Activated T-cell treated with anti-CD3 and anti-CD28 coated beads, Interleukin-2, amount 50 U/mL, for 24 hours (primary cell): ENCODE data around the gene MYEF2.

Experiments
- DNase-seq: peaks from one replicate; pipeline ENCODE4 v3.0.0-alpha.2; 2020
- H3K27ac Mint-ChIP-seq: 2 replicates; pipeline ENCODE4 v1.8.0; 2020; ENCODE audit warnings: mild to moderate bottlenecking, mixed read lengths
- H3K27me3 Mint-ChIP-seq: 2 replicates; pipeline ENCODE4 v1.8.0; 2020; ENCODE audit warnings: mixed read lengths
- H3K36me3 Mint-ChIP-seq: 2 replicates; pipeline ENCODE4 v1.8.0; 2020; ENCODE audit warnings: low read depth, mixed read lengths
- H3K4me1 Mint-ChIP-seq: 2 replicates; pipeline ENCODE4 v1.8.0; 2020; ENCODE audit warnings: low read depth, mixed read lengths
- H3K4me3 Mint-ChIP-seq: 2 replicates; pipeline ENCODE4 v1.8.0; 2020; ENCODE audit warnings: mild to moderate bottlenecking, moderate library complexity, mixed read lengths
- H3K9me3 Mint-ChIP-seq: 2 replicates; pipeline ENCODE4 v1.8.0; 2020; ENCODE audit warnings: mixed read lengths

MYEF2 gene

DNA sequence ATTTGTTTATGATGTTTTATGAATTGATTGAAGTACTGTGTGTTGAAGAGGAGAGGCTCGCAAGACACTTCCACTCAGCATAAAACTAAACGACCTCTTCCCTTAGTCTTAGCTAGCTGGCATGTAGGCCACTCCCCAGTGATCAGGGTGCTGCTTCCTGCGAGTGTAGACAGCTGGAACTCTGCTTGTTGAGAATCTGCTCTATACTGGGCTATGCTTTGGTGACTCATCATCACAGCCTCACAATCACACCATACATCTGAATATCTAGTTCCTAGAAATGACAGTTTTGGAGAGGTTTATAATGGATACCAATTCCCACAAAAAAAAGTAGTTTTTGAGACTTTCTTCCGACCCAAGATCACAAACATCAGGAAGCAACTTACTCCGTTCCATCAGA is 58.8 kb downstream of the MYEF2 start:
- no peak for DNase-seq
- no peak overlapping the region for H3K4me3 Mint-ChIP-seq

DNA sequence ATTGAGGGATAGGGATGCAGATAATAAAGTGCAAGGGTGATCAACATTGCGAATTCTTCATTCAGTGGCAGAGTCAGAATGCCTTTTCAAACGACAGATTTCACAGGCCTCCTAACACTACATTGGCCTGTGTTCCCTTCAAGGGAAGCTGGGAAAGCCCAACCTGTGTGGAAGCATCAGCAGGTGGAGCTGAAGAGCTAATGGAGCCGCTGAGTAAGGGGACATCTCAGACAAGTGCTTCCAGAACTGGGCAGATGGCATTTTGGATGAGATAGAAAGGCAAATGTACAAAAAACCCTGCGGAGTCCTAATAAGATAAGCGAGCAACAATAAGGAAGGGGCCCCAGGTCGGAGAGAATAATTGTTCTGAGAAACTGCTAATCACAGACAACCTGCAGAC is 65.9 kb downstream of the MYEF2 start:
- H3K4me3 Mint-ChIP-seq, result no peak overlapping the region
- H3K9me3 Mint-ChIP-seq, result no peaks in the 10 kb centered on the region
- H3K27me3 Mint-ChIP-seq, result peaks cover 30% of the 10 kb centered on the region
- H3K27ac Mint-ChIP-seq, result no peak overlapping the region
- no peaks in the 10 kb centered on the region for H3K36me3 Mint-ChIP-seq
- H3K4me1 Mint-ChIP-seq, result no peaks in the 10 kb centered on the region
- DNase-seq, result no peak

More for the DNA sequence above, 58.8 kb downstream of the MYEF2 start:
- Mint-ChIP-seq H3K36me3 (no peaks in the 10 kb centered on the region), H3K27ac (no peak overlapping the region), H3K4me1 (no peaks in the 10 kb centered on the region), H3K9me3 (no peaks in the 10 kb centered on the region), H3K27me3 (peaks cover 10% of the 10 kb centered on the region)

DNA sequence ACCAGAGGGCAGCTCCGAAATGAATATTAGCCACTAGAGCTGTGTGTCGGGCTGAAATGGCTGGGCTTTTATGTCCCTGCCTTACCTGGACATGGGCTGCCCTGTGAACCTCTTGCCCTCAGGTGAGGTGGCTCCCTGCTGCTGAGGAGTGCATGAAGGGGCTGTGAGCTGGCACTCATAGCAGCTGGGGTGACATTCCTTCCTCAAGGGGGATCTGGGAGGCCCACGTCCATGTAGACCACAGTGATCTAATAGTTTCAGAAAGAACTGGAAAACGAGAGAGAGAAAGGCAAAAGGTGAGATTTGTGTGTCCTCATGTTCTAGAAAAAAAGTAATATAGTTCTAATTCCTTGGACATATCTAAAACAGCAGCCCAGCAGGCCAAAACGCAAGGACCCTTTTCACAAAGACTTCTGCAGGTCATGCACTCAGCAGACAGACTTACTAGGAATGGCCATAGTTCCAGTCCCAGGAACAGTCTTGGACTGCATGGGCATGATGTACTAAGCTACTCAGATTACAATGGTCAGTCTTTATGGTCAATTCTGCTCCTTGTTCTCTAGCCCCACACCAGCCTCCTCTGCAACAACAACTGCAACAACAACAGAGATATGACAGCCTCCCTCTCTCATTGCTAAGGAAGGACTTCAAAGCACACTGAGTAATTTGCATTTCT is 68.1 kb downstream of the MYEF2 start:
- Mint-ChIP-seq H3K27ac (no peak overlapping the region), H3K27me3 (peaks cover 41% of the 10 kb centered on the region), H3K4me3 (no peak overlapping the region), H3K4me1 (no peaks in the 10 kb centered on the region), H3K36me3 (no peaks in the 10 kb centered on the region), H3K9me3 (no peaks in the 10 kb centered on the region)
- no peak for DNase-seq

DNA sequence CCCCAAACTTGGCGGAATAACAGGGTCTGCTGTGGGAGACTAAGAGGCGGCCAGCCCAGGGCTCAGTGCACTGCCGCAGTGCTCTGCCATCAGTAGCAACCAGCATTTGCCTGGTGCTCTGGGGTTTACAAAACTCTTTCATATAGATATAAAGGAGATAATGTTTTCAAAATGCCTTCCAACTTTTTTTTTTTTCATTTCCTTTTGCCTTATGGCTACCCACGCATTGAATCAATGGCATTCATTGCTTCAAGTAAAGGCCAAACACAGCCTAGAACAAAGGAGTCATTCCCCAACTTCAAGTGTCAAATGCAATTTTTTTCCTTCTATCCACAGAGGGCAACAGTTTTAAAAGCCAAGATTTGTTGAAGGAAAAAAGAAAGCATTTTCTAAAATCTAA is 68.9 kb downstream of the MYEF2 start:
- H3K9me3 Mint-ChIP-seq, result no peaks in the 10 kb centered on the region
- peaks cover 40% of the 10 kb centered on the region for H3K27me3 Mint-ChIP-seq

GRCh38 chr15:48105936-48106335 is 72.2 kb downstream of the MYEF2 start:
- H3K4me3 Mint-ChIP-seq, result no peak overlapping the region
- no peak for DNase-seq
- H3K9me3 Mint-ChIP-seq, result no peaks in the 10 kb centered on the region
- H3K4me1 Mint-ChIP-seq, result no peaks in the 10 kb centered on the region
- peaks cover 36% of the 10 kb centered on the region for H3K27me3 Mint-ChIP-seq
- no peaks in the 10 kb centered on the region for H3K36me3 Mint-ChIP-seq
- no peak overlapping the region for H3K27ac Mint-ChIP-seq

More for the DNA sequence above, 68.9 kb downstream of the MYEF2 start:
- DNase-seq, result no peak
- H3K27ac Mint-ChIP-seq, result no peak overlapping the region
- no peaks in the 10 kb centered on the region for H3K4me1 Mint-ChIP-seq
- H3K4me3 Mint-ChIP-seq, result no peak overlapping the region
- H3K36me3 Mint-ChIP-seq, result no peaks in the 10 kb centered on the region

GRCh38 chr15:48103647-48104046 is 74.4 kb downstream of the MYEF2 start:
- no peak overlapping the region for H3K27ac Mint-ChIP-seq
- H3K27me3 Mint-ChIP-seq, result peaks cover 35% of the 10 kb centered on the region
- H3K4me1 Mint-ChIP-seq, result no peaks in the 10 kb centered on the region
- H3K9me3 Mint-ChIP-seq, result no peaks in the 10 kb centered on the region
- H3K36me3 Mint-ChIP-seq, result no peaks in the 10 kb centered on the region
- no peak for DNase-seq
- H3K4me3 Mint-ChIP-seq, result no peak overlapping the region

GRCh38 chr15:48102167-48102566 is 75.9 kb downstream of the MYEF2 start:
- peaks cover 29% of the 10 kb centered on the region for H3K27me3 Mint-ChIP-seq
- no peaks in the 10 kb centered on the region for H3K36me3 Mint-ChIP-seq
- no peak overlapping the region for H3K4me3 Mint-ChIP-seq
- no peaks in the 10 kb centered on the region for H3K9me3 Mint-ChIP-seq
- no peaks in the 10 kb centered on the region for H3K4me1 Mint-ChIP-seq
- no peak for DNase-seq
- H3K27ac Mint-ChIP-seq, result no peak overlapping the region

DNA sequence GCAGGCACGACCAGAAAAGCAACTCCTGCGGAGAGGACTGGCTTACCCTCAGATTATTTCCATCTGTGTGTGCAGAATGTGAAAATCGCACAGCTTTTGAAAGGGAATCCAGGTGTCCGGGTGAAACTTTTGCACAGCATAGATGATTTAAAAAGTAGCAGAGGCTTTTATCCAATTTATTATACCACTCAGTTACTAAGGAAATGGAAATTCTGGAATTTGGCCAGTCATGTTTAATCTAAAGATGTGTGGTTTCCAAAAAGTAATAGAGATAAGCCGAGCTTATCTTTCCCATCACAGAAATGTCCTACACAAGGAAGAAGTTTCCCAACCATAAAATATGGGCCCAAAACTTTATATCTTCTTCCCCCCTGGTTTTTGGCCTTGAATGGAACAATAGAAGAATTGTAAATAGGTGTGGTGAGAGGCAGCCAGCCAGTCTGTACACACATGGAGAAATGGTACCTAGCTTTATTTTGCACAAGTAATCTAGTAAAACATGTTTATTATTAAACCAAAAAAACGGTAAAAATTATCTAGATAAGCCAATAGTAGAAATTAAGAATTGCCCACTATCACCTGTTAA is 76.6 kb downstream of the MYEF2 start:
- Mint-ChIP-seq H3K36me3 (no peaks in the 10 kb centered on the region), H3K4me3 (no peak overlapping the region), H3K27ac (no peak overlapping the region), H3K9me3 (no peaks in the 10 kb centered on the region), H3K27me3 (peaks cover 24% of the 10 kb centered on the region), H3K4me1 (no peaks in the 10 kb centered on the region)
- DNase-seq, result no peak

- no peaks in the 10 kb centered on the region for H3K9me3 Mint-ChIP-seq
- peaks cover 11% of the 10 kb centered on the region for H3K27me3 Mint-ChIP-seq
- H3K4me3 Mint-ChIP-seq, result no peak overlapping the region
- DNase-seq, result no peak
- H3K4me1 Mint-ChIP-seq, result no peaks in the 10 kb centered on the region
- no peaks in the 10 kb centered on the region for H3K36me3 Mint-ChIP-seq
- H3K27ac Mint-ChIP-seq, result no peak overlapping the region
Observed at GRCh38 chr15:48097264-48097663, 80.8 kb downstream of the MYEF2 start.

- H3K27me3 Mint-ChIP-seq, result peaks cover 9% of the 10 kb centered on the region
- no peak overlapping the region for H3K4me3 Mint-ChIP-seq
- H3K4me1 Mint-ChIP-seq, result no peaks in the 10 kb centered on the region
- no peaks in the 10 kb centered on the region for H3K9me3 Mint-ChIP-seq
- no peaks in the 10 kb centered on the region for H3K36me3 Mint-ChIP-seq
- no peak for DNase-seq
- no peak overlapping the region for H3K27ac Mint-ChIP-seq
Observed at GRCh38 chr15:48096813-48097212, 81.3 kb downstream of the MYEF2 start.

- H3K4me1 Mint-ChIP-seq, result no peaks in the 10 kb centered on the region
- H3K9me3 Mint-ChIP-seq, result no peaks in the 10 kb centered on the region
- H3K36me3 Mint-ChIP-seq, result no peaks in the 10 kb centered on the region
- no peak overlapping the region for H3K4me3 Mint-ChIP-seq
- DNase-seq, result no peak
- H3K27me3 Mint-ChIP-seq, result peaks cover 9% of the 10 kb centered on the region
- no peak overlapping the region for H3K27ac Mint-ChIP-seq
Observed at GRCh38 chr15:48096355-48096786, 81.7 kb downstream of the MYEF2 start.

- Mint-ChIP-seq H3K36me3 (no peaks in the 10 kb centered on the region), H3K27me3 (peaks cover 4% of the 10 kb centered on the region), H3K9me3 (no peaks in the 10 kb centered on the region)
Observed at GRCh38 chr15:48091522-48091921, 86.6 kb downstream of the MYEF2 start.

DNA sequence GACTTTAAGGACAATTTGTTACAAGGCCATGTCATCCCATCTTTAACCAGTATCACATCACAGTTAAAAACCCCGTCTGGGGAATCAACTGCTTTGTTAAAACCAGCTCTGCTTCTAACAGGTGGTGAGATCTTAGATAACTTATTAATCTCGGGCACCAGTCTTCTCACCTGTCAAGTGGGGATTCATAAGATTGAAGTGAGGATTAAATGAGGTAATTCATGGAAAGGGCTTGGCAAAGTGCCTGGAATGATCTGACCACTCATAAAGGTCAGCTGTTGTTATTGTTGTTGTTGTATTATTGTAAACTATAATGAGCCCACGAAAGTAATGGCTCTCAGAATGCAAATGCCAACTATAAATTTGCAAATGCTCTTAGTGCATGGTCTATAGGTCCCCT is 87.4 kb downstream of the MYEF2 start:
- no peak overlapping the region for H3K4me3 Mint-ChIP-seq
- peaks cover 1% of the 10 kb centered on the region for H3K27me3 Mint-ChIP-seq
- DNase-seq, result no peak
- H3K27ac Mint-ChIP-seq, result no peak overlapping the region
- H3K9me3 Mint-ChIP-seq, result no peaks in the 10 kb centered on the region
- H3K36me3 Mint-ChIP-seq, result no peaks in the 10 kb centered on the region
- H3K4me1 Mint-ChIP-seq, result no peaks in the 10 kb centered on the region

More at GRCh38 chr15:48091522-48091921, 86.6 kb downstream of the MYEF2 start:
- Mint-ChIP-seq H3K4me3 (no peak overlapping the region), H3K4me1 (no peaks in the 10 kb centered on the region), H3K27ac (no peak overlapping the region)
- no peak for DNase-seq

DNA sequence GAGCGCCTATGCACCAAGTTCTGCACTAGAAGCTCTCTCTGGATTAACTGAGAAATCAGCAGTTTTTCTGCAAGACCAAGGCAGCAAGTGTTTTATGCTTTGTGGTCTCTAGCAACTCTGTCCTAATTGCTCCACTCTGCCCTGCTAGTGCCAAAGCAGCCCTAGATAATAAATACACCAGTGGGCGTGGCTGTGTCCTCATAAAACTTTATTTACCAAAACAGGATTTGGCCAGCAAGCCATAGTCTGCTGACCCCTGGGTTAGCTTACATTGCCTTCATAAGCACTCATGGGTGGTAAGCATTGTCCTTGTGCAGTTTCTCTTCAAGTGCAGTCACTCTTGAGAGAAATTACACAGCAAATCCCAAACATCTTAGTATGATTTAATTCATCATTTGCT is 88.0 kb downstream of the MYEF2 start:
- Mint-ChIP-seq H3K4me1 (no peaks in the 10 kb centered on the region), H3K27ac (no peak overlapping the region), H3K4me3 (no peak overlapping the region), H3K36me3 (no peaks in the 10 kb centered on the region), H3K9me3 (no peaks in the 10 kb centered on the region), H3K27me3 (no peaks in the 10 kb centered on the region)
- no peak for DNase-seq

- no peaks in the 10 kb centered on the region for H3K36me3 Mint-ChIP-seq
- no peak for DNase-seq
- H3K4me1 Mint-ChIP-seq, result no peaks in the 10 kb centered on the region
- H3K4me3 Mint-ChIP-seq, result no peak overlapping the region
- H3K27ac Mint-ChIP-seq, result no peak overlapping the region
- no peaks in the 10 kb centered on the region for H3K9me3 Mint-ChIP-seq
- H3K27me3 Mint-ChIP-seq, result no peaks in the 10 kb centered on the region
Observed at GRCh38 chr15:48089702-48090101, 88.4 kb downstream of the MYEF2 start.
